ENCODE measurements around the gene NUP58.

DNA sequence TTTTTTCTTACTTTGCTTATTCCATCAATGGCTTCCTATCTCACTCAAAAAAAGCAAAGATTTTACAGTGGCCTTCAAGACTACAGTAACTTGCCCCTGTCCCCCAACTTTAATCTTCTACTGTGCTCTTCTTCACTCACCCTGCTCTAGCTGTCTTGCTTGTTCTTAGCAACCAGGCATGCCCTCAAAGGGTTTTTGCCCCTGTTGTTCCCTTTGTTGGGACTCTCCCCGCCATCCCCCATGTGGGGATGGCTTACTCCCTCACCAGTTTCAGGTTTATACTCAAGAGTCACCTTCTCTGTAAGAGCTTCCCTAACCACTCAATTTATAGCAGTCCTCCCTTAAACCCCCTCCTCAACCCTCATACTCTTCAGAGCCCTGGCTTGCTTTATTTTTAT lies 19.5 kb upstream of the NUP58 start:
- TF ChIP-seq, protein P1, sequence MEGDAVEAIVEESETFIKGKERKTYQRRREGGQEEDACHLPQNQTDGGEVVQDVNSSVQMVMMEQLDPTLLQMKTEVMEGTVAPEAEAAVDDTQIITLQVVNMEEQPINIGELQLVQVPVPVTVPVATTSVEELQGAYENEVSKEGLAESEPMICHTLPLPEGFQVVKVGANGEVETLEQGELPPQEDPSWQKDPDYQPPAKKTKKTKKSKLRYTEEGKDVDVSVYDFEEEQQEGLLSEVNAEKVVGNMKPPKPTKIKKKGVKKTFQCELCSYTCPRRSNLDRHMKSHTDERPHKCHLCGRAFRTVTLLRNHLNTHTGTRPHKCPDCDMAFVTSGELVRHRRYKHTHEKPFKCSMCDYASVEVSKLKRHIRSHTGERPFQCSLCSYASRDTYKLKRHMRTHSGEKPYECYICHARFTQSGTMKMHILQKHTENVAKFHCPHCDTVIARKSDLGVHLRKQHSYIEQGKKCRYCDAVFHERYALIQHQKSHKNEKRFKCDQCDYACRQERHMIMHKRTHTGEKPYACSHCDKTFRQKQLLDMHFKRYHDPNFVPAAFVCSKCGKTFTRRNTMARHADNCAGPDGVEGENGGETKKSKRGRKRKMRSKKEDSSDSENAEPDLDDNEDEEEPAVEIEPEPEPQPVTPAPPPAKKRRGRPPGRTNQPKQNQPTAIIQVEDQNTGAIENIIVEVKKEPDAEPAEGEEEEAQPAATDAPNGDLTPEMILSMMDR (optimal IDR thresholded peaks at IDR 0.05 in 1 of 3, IDR thresholded peaks at IDR 0.05 in 1 of 3, conservative IDR thresholded peaks at IDR 0.05 in 1 of 3; ENCODE audit: extremely low read depth in 1 of 3, insufficient read depth in 2 of 3, low read length in 3 of 3) = no peak
- no peak for TF ChIP-seq EZH2 (IDR thresholded peaks at IDR 0.05; ENCODE audit: low read length)
